Limb (tissue), 2 donors: ENCODE data around the gene BAZ2B.

Source experiments
- DNase-seq, 2 donors: peaks; one replicate each; pipeline ENCODE4 v3.0.0-alpha.2; 2016; ENCODE audit errors: extremely low spot score in 2 of 2

BAZ2B gene

DNA sequence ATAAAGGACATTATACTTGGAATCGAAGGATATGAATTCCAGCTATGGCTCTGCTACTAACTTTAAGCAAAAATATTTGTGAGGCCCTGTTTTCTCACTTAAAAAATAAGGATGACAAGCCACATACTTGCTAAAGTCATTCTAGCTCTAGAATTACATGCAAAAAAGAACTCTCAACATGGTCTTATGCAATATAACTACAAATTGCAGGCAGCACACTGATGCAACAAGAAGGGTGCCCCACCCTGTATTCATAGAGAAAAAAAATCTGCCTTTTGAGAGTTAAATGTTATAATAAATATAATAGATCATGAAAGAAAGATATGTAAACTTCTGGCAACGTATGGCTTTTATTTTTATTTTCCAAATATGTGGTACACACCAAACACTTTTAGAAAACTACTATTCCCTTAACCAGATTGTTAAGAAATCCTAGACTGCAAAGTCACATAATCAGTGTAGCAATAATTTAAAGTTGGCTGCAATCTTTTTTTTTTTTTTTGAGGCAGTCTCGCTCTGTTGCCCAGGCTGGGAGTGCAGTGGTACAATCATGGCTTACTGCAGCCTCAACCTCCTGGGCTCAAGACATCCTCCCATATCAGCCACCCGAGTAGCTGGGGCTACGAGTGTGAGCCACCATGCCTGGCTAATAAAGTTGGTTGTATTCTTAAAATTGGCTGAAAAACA lies 289.6 kb downstream of the BAZ2B start:
- DNase-seq, result no peak

DNA sequence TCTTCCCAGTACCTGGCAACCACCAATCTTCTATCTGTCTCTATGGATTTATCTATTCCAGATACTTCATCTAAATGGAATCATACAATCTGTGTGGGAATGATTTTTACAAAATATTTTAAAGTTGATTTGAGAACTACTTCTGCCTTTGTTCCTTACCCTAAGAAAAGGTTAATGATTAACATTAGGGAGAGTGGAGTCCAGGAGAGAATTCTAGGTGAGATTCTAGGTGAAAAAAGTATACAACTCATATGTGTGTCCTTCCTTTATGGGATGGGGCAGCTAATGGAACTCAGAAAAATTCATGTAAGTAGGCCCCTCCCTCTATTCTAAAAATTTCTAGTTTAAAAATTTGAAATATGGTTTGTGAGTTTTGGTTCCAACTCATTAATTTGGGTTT lies 293.9 kb downstream of the BAZ2B start:
- no peak for DNase-seq

DNA sequence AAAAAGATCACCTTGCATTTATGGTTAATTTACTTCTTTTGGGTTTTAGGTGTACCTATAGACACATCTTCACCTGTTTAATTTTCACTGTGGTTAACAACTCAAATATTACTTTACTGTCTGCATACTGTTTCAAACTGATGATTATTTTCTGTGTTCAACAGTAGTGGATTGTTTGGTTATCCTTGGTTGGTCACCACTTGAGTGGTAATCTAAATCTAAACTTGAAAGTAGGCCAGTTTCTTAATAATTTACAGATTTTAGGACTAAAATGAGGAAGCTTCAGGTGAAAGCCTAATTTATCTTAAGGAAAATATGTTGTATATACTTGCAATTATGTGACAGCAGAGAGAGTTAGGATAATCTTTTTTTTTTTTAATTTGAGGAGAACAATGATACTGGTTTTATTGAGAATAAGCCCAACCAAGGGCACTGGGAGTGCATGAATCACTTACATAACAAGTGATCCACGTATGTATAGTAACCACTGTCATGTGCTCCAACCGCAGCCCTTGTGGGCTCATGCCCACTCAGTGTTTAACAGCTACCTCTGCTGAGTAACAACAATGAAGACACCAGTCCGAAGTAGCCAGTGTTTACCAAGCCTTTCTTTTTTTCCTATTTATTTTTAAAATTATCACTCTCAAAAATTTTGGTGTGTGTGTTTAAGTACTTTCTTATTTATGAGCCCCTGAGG lies 298.8 kb downstream of the BAZ2B start:
- DNase-seq, result no peak

DNA sequence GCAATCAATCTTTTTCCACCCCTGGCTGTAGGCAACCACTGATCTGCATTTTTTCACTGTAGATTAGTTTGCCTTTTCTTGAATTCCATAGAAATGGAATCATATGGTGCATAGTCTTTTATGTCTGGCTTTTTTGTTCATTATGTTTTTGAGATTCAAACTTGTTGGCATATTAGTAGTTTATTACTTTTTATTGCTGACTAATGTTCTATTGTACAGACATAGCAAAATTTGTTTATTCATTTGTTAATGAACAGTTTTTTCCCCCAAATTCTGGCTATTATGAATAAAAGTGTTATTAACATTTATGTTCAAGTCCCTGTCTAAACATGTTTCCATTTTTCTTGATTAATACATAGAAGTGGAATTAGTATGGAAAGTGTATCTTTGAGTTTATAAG lies 308.4 kb downstream of the BAZ2B start:
- no peak for DNase-seq

DNA sequence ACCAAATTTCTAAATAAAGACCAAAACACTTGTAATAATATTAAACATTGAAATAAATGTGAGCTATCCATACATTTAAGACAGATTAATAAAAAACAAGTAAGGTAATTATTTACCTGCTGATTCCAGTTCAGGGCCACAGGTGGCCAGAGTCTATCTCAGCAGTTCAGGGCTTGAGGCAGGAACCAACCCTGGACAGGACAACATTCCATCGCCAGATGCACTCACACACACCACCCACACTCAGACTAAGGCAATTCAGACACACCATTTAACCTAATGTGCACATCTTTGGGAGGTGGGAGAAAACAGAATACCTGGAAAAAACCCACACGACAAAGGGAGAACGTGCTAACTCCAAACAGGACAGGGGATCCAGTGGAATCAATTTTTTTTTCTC lies 315.8 kb downstream of the BAZ2B start:
- no peak for DNase-seq

DNA sequence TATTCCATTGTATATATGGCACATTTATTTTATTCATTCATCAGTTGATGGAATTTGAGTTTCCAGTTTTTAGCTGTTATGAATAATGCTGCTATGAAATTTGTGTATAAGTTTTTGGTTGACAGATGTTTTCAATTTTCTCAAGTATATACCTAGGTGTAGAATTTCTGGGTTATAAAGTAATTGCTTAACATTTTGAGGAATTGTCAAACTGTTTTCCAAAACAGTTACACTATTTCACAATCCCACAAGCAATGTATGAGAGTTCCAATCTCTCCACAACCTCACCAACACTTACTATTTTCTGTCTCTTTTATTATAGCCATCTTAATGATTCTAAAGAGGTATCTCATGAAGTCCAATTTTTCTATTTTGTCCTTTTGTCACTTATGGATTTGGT lies 317.4 kb downstream of the BAZ2B start:
- no peak for DNase-seq

DNA sequence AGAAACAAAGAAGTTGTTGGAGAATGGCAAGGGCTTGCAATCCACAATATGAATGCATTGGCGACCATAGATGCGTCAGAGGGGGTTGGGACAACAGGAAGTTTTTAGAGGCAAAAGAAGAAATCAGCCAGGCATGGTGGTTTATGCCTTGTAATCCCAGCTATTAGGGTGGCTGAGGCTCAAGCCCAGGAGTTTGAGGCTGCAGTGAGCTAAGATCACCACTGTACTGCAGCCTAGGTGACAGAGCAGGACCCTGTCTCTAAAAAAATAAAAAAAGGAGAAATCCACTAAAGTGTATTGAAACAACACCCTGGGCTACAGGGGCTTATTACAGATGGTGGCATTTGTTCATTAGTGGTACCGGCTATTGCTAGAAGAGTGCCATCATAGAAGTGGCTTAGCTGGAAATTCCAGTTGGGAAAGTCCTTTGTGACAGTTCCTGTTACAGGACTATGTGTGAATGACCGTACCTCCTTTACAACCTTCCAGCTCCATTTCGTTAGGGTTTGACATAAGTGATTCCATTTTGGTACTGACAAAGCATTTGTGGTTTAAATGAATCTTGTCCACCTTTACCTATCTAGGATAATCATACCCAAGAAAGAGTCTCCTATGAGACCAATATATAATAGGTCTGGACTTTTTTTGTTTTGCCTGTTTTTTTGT lies 319.2 kb downstream of the BAZ2B start:
- DNase-seq, result no peak

DNA sequence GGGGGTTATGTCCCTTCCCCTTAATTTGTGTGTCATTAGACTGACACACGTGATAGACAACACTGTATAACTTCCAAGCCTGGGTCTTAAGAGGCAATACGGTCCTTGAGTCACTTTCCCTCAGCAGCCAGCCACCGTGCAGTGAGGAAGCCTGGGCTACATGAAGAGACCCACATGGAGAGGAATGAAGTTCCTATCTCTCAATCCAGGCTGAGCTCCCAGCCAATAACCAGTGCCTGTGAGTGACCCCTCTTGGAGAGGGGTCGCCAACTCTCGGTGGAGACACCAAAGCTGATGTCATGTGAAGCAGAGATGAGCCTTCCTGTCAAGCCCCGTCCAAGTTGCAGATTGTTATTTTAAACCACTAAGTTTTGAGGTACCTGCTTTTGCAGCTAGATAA lies 324.2 kb downstream of the BAZ2B start:
- no peak for DNase-seq

DNA sequence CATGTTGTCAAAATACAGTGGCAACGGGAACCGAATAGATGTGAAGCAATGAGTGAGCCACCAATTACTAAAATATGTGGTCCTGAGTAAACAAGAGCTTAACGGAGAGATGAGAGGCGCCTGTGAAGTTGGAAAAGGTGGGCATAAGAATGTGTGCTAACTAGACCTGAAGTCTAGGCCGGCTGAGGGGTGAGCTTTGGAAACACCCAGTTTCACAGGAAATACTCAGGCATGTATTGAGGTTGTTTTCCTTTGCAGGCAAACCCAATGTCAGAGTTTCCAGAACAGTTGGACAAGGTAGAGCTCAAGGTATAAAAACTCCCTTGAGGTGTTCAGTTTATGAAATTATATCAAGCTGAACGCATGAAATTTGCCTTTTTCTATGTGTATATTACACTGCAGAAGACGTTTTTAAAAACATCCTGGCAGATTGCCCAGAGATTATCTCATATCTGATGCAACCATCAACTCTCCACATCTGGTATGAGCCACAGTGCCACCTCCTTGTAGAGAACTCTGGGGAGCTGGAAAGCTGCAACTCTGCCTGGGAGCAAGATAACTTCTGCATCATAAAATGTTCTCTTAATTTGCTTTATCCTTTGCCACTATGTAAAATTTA lies 325.9 kb downstream of the BAZ2B start:
- DNase-seq, result peak in 1 of 2 donors; percentile 51

DNA sequence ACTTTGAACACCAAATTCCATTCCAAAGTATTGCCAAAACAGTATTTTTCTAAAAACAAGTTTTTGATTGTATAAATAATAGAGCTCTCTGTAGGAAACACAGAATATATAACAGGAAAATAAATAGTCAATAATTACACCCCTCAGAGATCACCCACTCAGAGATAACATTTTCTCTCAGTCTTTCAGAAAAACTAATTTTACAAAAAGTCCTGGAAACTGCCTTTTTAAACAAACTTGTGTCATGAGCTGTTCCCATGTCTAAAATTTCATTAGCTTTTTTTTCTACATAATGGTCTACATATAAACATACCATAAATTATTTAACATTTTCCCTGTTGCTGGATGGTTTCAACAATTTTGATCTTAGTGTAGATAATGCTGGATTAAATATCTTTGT lies 328.6 kb downstream of the BAZ2B start:
- no peak for DNase-seq

DNA sequence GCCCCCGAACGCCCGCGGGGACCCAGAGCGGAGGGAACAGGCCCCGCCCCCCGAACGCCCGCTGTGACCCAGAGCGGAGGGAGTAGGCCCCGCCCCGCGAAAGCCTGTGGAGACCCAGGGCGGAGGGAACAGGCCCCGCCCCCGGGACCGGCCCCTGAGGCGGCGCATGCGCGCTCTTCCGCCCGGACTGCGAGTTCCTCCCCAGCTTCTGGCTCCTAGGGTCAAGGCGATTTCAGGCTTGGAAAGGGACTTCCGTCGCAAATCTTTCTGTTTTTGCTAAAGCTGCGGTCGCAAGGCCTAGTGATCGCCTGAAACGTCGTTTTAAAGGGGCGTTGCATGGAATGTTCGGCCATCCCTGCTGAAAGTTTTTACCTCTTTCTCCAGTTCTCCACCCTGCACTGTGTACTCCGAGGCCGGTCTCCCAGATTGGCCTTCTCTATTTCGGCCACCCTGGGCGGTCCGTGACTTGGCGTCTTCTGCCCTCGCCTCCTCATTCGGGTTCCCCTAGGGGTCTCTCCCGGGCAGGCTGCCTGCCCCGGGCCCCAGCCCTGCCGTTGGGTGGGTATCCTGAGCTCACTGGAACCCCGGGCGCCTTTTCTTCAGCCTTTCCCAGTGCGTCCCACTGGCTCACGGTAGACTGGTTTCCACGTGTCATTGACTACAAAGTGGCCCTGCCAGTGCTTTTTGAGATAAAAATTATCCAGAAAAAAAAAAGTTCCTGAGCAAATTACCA lies 329.5 kb downstream of the BAZ2B start:
- peak; percentile 96 for DNase-seq

DNA sequence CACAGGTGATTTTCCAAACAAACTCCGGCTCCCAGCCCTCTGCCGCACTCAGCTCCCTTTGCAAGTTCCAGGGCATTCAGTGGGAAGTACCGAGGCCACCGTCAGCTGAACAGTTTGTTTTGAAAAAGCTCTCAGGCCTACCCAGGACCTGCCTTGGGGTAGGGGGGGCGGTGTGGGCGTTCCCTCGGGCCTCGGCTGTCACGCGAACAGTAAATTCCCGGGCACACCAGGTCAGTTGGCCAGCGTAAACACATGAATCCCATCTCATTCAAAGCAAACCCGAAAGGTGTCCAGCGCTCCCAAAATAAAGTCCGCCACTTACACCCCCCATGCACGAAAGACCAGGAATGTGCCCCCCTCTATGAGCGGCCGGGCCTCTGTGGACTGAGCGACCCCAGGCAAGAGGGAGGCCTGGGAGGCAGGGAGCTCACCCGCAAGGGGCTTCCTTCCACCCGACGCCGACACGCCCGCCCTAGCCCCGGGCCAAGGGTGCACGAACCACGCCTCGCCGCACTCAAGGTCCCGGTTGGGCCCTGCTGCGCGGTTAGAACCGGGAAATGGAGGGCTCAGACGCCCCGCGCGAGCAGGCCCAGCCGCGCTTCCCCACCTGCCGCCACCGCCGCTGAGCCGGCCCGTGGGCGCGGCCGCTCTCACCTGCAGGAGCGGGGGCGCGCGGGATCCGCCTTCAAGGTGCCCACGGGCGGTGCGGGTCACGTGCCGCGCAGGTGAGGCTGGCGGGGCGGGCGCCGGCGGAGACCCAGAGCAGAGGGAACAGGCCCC lies 330.2 kb downstream of the BAZ2B start, which contains the start of gene WDSUB1:
Gene WDSUB1, minus strand, starts transcription at position 775 of the 780 bp plus-strand sequence. CDS start 3,634 bp downstream, outside the sequence.
- peak; percentile 13 to 74 for DNase-seq

DNA sequence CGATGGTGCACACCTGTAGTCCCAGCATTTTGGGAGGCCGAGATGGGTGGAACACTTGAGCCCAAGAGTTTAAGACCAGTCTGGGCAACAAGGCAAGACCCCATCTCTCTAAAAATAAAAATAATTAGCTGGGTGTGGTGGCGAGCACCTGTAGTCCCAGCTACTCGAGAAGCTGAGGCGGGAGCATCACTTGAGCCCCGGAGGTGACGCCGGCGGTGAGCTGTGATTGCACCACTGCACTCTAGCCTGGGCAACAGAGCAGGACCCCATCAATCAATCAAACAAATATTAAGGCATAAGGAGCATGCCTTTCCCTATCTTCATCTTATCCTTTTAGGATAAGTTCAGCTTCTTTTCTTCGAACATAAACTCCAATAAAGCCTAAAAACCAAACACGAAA lies 330.9 kb downstream of the BAZ2B start:
- no peak for DNase-seq

DNA sequence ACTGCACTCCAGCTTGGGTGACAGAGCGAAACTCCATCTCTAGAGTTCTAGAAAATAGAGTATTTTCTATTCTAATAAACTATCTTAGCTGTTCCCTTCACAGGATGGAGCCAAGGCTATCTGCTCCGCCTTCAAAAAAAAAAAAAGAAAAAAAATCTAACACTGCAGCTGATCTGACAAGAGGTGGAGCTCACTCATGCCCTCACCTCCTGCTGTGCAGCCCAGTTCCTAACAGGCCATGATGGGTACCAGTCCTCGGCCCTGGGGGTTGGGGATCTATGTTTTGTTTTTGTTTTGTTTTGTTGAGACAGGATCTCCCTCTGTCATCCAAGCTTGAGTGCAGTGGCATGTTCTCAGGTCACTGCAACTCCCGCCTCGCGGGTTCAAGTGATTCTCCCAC lies 332.8 kb downstream of the BAZ2B start:
- no peak for DNase-seq

DNA sequence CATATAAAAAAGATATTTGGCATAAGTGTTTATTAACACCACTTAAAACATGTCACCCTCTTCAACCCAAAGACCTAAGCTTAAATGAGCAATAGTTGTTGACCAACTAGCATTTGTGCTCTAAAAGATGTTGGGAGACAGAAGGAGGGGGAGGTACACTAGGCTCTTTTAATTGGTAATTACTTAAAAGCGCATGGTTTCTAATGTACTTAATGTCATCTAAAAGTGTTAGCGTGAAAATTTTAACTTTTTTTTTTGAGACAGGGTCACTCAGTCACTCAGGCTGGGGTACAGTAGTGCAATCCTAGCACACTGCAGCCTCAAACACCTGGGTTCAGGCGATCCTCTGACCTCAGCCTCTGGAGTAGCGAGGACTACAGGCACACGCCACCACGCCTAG lies 335.3 kb downstream of the BAZ2B start:
- DNase-seq, result no peak

DNA sequence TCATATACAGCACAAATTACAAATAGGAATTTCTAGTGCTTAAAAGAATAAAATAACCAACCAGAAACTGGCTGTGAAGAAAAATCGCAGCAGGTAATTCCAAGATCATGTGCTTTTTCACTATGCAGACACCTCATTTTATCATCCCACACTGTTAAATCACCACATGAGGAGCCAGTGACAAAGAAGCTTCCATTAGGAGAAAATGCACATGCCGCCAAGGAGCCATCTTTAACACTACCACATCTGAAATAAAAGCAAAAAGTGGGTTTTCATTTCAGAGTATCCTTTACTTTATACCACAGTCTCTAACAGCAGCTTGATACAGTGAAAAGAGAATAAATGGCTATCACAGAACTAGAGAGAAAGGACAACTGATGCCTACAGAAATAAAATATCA lies 336.6 kb downstream of the BAZ2B start:
- no peak for DNase-seq

DNA sequence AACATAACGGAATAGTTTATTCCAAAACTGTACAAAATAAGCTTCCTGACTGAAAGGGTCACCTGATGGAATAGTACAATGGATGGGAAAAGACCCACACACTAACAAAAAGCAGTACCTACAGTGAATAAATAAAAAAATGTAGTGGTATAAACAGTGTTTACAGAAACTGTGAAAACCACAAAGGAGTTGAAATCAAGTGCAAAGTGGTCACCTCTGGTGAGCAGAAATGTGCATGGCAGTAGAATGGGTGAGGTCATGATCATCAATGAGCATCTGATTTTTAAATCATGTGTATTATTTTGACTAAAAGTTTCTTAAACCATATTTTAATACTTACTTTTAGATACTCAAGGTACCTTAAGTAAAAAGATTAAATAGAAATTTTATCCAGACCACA lies 341.2 kb downstream of the BAZ2B start:
- no peak for DNase-seq

DNA sequence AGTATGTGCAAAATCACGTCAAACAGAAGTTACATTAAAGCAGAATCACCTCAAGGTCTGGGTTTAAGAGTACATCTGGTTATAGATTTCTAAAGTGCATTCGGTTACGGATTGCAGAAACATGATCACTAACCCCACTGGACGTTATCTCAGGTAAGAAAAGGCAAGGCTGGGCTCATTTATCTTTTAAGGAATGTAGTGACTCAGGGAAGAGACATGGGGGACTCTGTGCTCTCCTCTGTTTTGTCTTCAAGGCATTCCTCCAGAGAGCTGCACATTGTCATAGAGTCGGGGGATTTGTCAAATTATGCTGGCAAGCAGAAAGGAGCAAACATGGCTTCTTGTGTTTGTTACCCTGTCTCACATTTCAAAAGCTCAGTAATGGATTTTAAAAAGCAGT lies 344.2 kb downstream of the BAZ2B start:
- no peak for DNase-seq

DNA sequence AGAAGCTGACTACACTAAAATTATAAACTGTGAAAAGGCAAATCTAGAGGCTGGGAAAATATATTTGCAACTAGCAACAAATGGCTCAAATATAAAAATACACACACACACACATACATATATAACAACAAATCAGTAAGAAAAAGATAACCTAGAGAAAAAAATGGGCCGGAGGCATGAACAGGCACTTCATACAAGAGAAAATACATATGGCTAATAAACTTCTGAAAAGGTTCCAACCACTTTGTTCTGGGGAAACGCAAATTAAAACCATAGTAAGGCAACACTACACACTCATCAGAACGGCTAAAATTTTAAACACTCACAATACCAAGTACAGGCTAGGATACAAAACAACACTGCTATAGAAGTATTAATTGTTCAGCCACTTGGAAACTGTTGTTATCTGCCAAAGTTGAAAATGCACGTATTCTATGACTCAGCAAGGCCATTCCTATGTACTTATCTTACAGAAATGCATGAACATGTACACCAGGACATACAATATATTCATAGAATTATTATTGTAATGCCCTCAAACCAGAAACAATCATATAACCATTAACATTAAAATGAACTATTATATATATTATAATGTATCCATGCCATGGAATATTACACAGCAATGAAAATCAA lies 345.5 kb downstream of the BAZ2B start:
- DNase-seq, result no peak
